HG02973 (cell line): Measurements from ENCODE around the gene IGFBP6.
"Not testable (repeated sequence)": the region's sequence is repeated elsewhere in the genome, so short reads cannot be mapped to it uniquely, and the experiment has no call there.

Experiments
- ATAC-seq: cut with Tn5 transposase; IDR thresholded peaks from one replicate; pipeline ENCODE4 v1.9.1; 2021; ENCODE audit warnings: moderate library complexity; ENCODE audit not compliant: unreplicated experiment

IGFBP6 gene

DNA sequence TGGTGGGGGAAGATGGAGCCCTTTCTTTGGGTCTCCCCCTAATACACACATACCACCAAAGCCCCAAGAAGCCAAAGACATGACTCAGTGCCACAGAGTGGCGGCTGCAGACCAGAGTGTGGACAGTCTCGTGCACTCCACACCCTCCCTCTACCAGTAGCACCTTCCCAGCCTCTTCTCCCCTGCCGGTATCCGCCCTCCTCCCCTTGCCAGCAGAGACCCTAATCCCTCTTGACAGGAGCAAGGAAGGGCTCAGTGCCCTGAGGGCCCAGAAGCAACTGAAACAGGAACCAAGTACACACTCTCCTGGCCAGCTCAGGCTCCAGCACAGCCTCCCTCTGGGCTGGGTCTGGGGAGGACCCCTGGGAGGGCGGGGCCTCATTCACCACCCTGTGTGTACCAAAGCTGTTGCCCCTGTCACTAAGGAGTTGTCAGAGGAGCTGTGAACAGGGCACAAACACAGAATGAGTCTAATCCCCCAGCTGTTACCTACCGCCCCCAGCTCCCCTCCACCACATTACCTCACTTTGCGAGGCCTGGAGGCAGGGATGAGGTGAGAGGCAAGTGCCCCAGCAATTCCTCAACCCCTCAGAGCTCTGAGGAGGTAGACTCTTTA lies 26.5 kb upstream of the IGFBP6 start:
- no peak for ATAC-seq

DNA sequence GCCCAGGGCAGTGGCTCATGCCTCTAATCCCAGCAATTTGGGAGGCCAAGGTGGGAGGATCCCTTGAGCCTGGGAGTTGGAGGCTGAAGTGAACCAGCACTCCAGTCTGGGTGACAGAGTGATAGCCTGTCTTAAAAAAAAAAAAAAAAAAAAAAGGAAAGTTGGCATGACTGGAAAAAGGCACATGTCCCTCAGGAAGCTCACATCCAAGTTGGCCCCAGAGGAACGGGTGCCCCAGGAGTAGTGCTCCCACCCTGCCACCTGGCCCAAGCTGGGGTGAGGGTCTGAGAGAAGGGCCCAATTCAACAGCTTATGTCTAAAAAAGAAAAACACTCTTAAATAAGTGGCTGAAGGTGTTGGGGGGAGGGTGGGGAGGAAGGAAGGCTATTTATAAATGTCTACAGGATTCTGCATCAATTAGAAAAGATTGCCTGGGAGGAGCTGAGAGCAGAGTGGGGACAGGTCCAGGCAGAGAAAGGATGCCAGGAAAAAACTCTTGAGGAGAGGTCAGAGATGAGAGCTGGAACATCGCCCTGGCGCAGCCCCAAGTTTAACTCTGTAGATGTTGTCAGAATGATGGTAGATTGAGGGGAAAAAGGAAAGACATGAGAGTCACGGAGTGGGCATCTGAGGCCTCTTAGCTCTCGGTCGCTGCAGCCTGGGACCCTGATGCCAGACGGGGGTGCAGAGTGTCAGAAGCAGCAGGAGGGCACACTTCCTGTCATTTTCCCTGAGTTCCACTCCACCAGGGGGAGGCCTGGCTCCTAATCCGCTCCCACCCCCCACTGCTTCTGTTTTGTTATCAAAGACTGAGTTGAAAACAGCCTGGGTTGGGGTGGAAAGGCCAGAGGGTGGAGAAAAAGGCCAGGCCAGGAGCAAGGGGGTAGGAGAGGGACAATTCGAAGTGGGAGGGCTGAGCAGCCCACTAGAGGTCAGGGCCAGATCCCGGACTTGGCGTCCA lies 25.6 kb upstream of the IGFBP6 start:
- ATAC-seq = no peak

DNA sequence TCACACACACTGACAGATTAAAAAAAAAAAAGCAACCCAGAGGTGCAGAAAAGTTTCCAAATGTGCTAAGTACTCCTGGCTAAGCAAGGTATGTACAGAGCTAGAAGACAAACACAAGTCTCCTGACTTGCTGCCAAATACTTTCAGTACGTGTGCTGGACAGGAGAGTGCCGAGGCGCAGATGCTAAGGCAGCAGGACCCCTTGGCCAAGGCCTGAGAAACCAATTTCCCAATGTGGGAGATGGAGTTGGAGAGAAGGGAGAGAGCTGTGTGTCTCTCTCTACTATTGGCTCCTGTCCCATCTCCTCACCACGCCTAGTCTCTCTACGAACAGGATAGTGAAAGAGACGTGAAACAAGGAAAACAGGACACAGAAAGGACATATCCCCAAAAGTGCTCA lies 23.6 kb upstream of the IGFBP6 start:
- ATAC-seq = no peak

GRCh38 chr12:53074283-53074998 lies 23.0 kb upstream of the IGFBP6 start:
- ATAC-seq = no peak

DNA sequence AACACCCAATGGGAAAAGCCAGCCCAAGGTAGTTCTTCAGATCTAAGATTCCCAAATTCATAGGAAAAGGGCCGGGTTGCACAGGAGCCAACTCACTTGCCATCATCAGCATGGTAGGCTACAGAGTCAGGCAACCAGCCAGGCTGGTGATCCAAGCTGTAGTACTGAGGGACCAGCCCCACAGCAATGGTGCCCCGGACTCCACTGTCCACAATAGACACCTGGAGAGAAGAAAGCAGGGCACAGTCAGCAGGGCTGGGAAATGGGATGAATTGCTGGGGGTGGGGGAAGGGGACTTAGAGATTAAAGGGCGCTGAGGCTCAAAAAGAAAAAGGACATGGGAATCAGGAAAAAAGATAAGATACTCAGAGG lies 22.5 kb upstream of the IGFBP6 start:
- no peak for ATAC-seq

DNA sequence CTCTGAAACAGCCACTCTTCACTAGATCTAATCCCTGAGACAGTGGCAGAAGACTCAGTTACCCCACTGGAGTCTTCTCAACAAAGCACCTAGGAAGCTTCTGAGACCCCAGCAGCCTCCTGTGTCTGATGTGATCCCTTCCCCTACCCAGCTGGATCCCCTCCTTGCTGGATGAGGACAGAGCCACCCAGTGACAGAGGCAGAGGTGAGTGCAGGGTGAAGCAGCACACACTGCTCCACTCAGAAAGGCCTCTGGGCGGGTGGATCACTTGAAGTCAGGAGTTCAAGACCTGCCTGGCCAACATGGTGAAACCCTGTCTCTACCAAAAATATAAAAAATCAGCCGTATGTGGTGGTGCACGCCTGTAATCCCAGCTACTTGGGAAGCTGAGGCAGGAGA lies 21.0 kb upstream of the IGFBP6 start:
- ATAC-seq = no peak

DNA sequence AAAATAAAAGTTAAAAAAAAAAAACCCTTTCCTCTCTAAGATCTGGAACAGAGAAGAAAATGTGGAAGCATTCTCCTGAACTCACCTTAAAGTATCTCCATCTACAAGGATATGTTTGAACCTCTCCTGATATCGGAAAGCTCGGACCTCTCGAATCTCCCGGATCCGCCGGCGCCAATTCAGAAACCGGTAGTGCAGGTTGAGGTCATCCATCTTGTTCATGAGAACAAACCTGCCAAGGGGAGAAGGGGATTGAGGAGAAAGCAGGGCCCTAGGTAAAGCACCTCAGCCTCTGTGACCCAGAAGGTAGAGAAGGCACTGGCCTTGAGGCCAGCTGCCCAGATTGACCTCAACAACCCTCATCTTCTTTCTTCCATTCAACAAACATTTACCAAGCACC lies 20.4 kb upstream of the IGFBP6 start:
- no peak for ATAC-seq

DNA sequence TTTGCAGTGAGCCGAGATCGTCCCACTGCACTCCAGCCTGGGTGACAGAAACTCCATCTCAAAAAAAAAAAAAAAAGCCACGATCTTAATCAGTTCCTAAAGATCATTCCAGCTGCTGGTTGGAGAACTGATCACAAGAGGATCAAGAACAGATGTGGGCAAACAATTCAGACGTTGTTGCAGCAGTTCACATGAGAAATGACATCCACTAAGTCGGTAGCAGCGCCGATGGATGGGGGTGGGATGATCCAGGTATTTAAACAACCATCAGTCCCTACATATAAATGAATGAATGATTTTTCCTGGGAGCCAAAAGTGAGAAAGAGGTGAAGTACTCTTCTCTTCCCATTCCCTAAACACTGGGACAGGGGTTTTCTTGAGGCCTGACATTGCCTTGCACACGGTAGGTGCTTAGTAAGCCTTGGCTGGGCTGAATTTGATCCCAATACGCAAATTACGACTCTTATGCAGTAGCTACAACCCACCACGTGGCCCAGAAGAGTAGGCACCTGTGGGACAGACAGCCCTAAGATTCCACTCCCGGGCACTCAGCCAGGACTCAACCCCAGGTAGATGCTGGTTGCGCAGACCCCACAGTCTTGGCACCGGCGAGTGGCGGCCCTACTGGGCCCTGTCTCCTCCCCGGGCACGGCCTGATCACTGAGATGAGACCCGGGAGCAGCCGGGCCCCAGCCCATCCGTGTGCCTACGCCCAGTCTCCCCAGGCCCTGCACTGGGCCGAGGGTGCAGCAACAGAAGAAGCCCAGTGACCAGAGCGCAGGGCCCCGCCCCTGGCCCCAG lies 18.8 kb upstream of the IGFBP6 start:
- peak; percentile 19 for ATAC-seq

DNA sequence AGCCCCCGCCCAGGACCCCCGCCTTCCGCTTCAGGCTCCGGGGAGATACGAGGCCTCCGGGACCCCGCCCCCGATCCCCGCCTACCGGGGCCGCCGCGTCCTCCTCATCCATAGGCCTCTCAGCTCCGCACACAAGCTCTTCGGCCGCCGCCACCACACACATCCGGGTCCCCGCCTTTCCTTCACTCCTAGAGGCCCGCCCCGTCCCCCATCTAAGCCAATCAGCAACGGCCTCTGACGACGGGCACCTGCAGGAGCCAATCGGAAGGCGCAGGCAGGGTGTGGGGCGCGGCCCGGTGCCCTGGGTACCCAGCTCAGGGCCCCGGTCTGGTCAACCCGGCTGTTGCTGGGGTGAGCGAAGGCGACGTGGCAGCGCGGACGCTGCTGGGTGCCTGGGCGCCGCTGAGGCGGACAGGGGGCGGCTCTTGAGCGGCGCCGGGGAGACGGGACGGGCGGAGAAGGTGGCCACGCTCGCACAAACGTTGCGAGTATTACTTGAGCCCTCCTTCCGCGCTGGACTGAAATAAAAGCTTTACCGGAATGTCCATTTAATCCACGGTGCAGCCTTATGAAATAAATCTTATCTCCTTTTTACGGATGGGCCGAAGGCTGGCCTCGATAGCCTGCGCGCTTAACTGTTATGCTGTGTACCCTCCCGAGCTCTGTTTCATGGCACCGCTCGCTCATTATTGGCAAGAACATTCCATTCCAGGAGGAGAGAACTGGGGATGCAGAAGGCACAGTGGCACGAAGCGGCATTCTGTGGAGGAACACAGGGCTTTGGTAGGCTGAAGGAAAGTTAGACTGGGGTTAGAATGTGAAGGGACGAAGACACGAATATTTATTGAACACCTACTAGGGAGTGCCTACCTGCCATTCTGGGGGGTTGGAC lies 18.0 kb upstream of the IGFBP6 start, which contains the start of gene SPRYD3:
Gene SPRYD3 (minus strand): TSS at position 165 of the 892 bp plus-strand sequence. CDS start 57 bp downstream, at position 108.
- ATAC-seq = peak; percentile 97

GRCh38 chr12:53082637-53083175 lies 14.8 kb upstream of the IGFBP6 start:
- no peak for ATAC-seq

DNA sequence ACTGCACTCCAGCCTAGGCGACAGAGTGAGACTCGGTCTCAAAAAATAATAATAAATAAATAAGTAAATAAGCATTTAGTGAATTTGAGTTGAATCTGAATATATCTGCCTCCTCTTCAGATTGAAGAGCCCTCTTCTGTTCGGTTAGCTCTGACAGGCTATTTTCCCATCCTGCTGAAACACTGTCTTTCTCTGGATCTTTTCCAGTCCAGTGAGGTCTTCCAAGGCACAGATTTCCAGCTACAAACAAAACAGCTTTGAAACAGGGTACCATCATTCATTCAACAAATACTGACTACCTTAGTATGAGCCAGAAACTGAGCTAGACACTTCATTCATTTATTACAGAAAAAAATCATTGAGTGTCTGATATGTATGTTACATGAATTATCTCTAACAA lies 11.1 kb upstream of the IGFBP6 start:
- no peak for ATAC-seq

DNA sequence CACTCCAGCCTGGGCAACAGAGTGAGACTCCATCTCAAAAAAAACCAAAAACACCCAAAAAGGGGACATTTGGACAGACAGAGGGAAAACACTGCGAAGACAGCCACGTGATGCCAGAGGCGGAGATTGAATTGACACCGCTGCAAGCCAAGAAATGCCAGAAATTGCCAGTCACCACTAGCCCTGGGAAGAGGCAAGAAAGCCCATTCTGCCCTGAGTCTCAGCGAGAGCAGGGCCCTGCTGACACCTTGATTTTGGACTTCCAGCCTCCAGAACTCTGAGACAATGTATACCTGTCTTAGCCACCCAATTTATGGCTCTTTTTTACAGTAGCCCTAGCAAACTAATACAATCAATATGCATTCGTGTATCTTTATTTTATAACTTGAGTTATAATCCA lies 7.4 kb upstream of the IGFBP6 start:
- no peak for ATAC-seq

DNA sequence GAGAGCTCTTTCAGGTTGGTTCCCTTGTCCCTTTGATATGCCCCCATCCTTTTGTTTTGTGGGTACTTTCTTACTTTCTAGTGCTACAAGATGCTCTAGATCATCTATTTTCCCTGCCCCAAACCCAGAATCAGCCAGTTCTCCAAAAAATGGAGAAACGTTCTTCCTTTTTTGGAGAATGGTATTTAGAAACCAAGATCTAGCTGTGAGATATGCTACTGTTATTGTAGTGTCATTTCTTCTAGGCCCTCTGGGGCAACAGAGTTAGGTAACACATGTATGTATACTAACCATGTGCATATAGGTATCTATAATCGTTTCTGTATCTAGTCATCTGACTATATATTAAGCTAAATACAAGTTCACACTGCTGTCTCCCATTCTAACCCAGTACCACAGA lies 6.9 kb upstream of the IGFBP6 start:
- ATAC-seq = no peak

GRCh38 chr12:53091756-53092155 lies 5.7 kb upstream of the IGFBP6 start:
- no peak for ATAC-seq

DNA sequence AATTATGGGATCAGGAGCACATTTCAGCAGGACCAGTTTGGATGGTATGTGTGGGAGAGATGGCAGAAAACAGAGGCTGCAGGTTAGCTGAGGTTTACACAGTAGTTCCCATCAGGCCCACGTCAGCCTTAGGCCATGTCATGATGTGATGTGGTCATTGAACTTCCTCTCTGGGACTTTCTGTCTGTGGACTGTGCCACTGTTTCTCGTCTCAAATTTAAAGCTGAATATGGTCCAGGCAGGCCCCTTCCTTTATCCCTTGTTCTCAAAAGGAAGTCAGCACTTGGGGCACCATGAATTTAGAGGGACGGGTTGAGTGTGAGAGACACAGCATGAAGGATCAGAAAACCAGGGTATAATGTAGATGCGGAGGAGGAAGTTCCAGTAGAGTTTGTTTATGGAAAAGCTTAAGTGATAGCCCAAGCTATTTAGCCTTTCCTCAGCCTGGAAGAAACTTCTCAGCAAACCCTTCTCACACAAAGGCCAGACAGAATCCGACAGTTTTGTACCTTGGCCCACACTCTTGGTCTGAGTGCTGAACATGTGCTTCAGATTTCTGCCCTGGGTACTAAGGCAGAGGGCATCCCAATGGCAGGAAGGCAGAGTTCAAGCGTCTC lies 3.6 kb upstream of the IGFBP6 start:
- ATAC-seq = no peak

GRCh38 chr12:53094394-53094787 lies 3.1 kb upstream of the IGFBP6 start:
- no peak for ATAC-seq

- ATAC-seq = not testable (repeated sequence)
These were observed 2.5 kb upstream of the IGFBP6 start for GRCh38 chr12:53094796-53095595.

GRCh38 chr12:53095596-53095895 lies 1.9 kb upstream of the IGFBP6 start:
- ATAC-seq = not testable (repeated sequence)
